C4-2B (cell line): ENCODE data around the gene PKMYT1.

Experiments
- H3K27ac ChIP-seq: fragments of 450-650 bp; 2 replicates; pipeline ENCODE4 v1.5.1; 2017
- CTCF ChIP-seq: fragments of 450-650 bp; conservative IDR thresholded peaks from 2 replicates; pipeline ENCODE4 v1.5.1; 2017; ENCODE audit warnings: mild to moderate bottlenecking
- ZFX ChIP-seq: fragments of 450-650 bp; IDR thresholded peaks from 2 replicates; pipeline ENCODE4 v1.6.1; 2017

The PKMYT1 gene

GRCh38 chr16:2927010-2927646 is 53.1 kb downstream of the PKMYT1 start:
- H3K27ac ChIP-seq, result no peak overlapping the region

GRCh38 chr16:2926650-2926999 is 53.6 kb downstream of the PKMYT1 start:
- H3K27ac ChIP-seq, result no peak overlapping the region
- TF ChIP-seq CTCF (no peak), ZFX (no peak)

More at GRCh38 chr16:2927010-2927646, 53.1 kb downstream of the PKMYT1 start:
- TF ChIP-seq CTCF (peak; percentile 98), ZFX (no peak)

GRCh38 chr16:2925951-2926649 is 54.1 kb downstream of the PKMYT1 start:
- TF ChIP-seq CTCF (no peak), ZFX (no peak)
- no peak overlapping the region for H3K27ac ChIP-seq

- no peak for TF ChIP-seq CTCF
- TF ChIP-seq ZFX, result no peak
- no peak overlapping the region for H3K27ac ChIP-seq
These were observed 55.1 kb downstream of the PKMYT1 start for GRCh38 chr16:2924901-2925755.

GRCh38 chr16:2923481-2923880 is 56.8 kb downstream of the PKMYT1 start:
- TF ChIP-seq CTCF (no peak), ZFX (no peak)
- no peak overlapping the region for H3K27ac ChIP-seq
